Measurements from ENCODE around the gene KYNU. TPM values are rescaled to one million over a fixed set of nuclear protein-coding genes. Genes with fewer than 3 reads are reported as not detected.

Gene KYNU
- total and polyA plus RNA-seq, 9 of the 15 experiments (the other 6 are each of a cell fraction or from before 2014, with no cell fraction given): 2.6 to 11.6 (median 7.2) TPM

GRCh38 chr2:142870526-142870925 is 6.9 kb upstream of the KYNU start:
- in situ Hi-C loops (cut with MboI) (no loop called here), intact Hi-C loops (cut with micrococcal nuclease) (no loop called here)
- no peaks in the 10 kb centered on the region for H3K9me3 ChIP-seq (replicated peaks; ENCODE audit: control insufficient read depth, insufficient read depth, low read depth, low read length)
- TF ChIP-seq PHB (CRISPR knock-in tag; IDR thresholded peaks at IDR 0.05): no peak
- TF ChIP-seq GABPA (tag; conservative IDR thresholded peaks at IDR 0.05; ENCODE audit: low read depth): no peak
- 0 out of 2 replicates have a peak, but pooled peaks have one; percentile 48 for TF ChIP-seq CEBPB (tag; IDR thresholded peaks at IDR 0.05)
- FAIRE-seq (no peak), ATAC-seq (no peak), DNase-seq (ENCODE audit: extremely low read depth in 1 of 4, low spot score in 3 of 4) (no peak)
- no peak overlapping the region for H3K4me2 ChIP-seq (ENCODE audit: insufficient read depth, low read length)
- H3K79me2 ChIP-seq (ENCODE audit: control insufficient read depth, insufficient read depth, low read length): no peaks in the 10 kb centered on the region
- no peak overlapping the region for H2AFZ ChIP-seq (ENCODE audit: low read depth, low read length)
- H3K9ac ChIP-seq (ENCODE audit: insufficient read depth in 1 of 2, low read depth in 2 of 2, low read length in 2 of 2): no peak overlapping the region
- no peak overlapping the region for H3K4me3 ChIP-seq
- WGBS (ENCODE audit: insufficient coverage, low coverage, missing lambda C conversion rate): 40% methylated on average over 2 of the region's 2 CpGs
- no peaks in the 10 kb centered on the region for H3K9me1 ChIP-seq (ENCODE audit: control insufficient read depth, insufficient read depth, low read length)
- no TSS peak for BruUV-seq (replicated peaks)
- CTCF ChIA-PET (ENCODE audit: low intra/inter-chr PET ratio): no interaction called here
- no peaks in the 10 kb centered on the region for H3K36me3 ChIP-seq (ENCODE audit: control insufficient read depth, insufficient read depth, low read length)
- H3K4me1 ChIP-seq (replicated peaks in 1 of 2; ENCODE audit: control insufficient read depth in 2 of 2, insufficient read depth in 2 of 2, low read length in 2 of 2): no peaks in the 10 kb centered on the region
- H3K27me3 ChIP-seq (ENCODE audit: control insufficient read depth in 2 of 2, insufficient read depth in 2 of 2, low read length in 2 of 2): no peaks in the 10 kb centered on the region
- POLR2A ChIA-PET: no interaction called here
- no peak overlapping the region for H3K27ac ChIP-seq (ENCODE audit: extremely low read depth, low read depth, low read length)
- no peaks in the 10 kb centered on the region for H4K20me1 ChIP-seq (replicated peaks; ENCODE audit: control insufficient read depth, insufficient read depth, low read length)

- ChIA-PET POLR2A (no interaction called here), CTCF (ENCODE audit: low intra/inter-chr PET ratio) (no interaction called here)
- H3K9me3 ChIP-seq (replicated peaks; ENCODE audit: control insufficient read depth, insufficient read depth, low read depth, low read length): no peaks in the 10 kb centered on the region
- H3K9me1 ChIP-seq (ENCODE audit: control insufficient read depth, insufficient read depth, low read length): no peaks in the 10 kb centered on the region
- in situ Hi-C loops (cut with MboI): no loop called here
- DNase-seq (ENCODE audit: extremely low read depth in 1 of 4, low spot score in 3 of 4) (no peak), FAIRE-seq (no peak), ATAC-seq (no peak)
- H3K4me1 ChIP-seq (replicated peaks in 1 of 2; ENCODE audit: control insufficient read depth in 2 of 2, insufficient read depth in 2 of 2, low read length in 2 of 2): no peaks in the 10 kb centered on the region
- no TSS peak for BruUV-seq (replicated peaks)
- TF ChIP-seq MTA3 (IDR thresholded peaks at IDR 0.05; ENCODE audit: borderline replicate concordance) (no peak), THRB (CRISPR knock-in tag; conservative IDR thresholded peaks at IDR 0.05) (no peak), POLR2G (IDR thresholded peaks at IDR 0.05; ENCODE audit: low read depth, low read length) (no peak), CAMTA2 (CRISPR knock-in tag; conservative IDR thresholded peaks at IDR 0.05) (no peak)
- intact Hi-C loops (cut with micrococcal nuclease): no loop called here
- H3K4me3 ChIP-seq: no peak overlapping the region
- no peaks in the 10 kb centered on the region for H4K20me1 ChIP-seq (replicated peaks; ENCODE audit: control insufficient read depth, insufficient read depth, low read length)
- no peak overlapping the region for H3K4me2 ChIP-seq (ENCODE audit: insufficient read depth, low read length)
- H2AFZ ChIP-seq (ENCODE audit: low read depth, low read length): no peak overlapping the region
- H3K79me2 ChIP-seq (ENCODE audit: control insufficient read depth, insufficient read depth, low read length): no peaks in the 10 kb centered on the region
- WGBS (ENCODE audit: insufficient coverage, low coverage, missing lambda C conversion rate): 9% methylated on average over 6 of the region's 6 CpGs
- H3K27ac ChIP-seq (ENCODE audit: extremely low read depth, low read depth, low read length): no peak overlapping the region
- H3K9ac ChIP-seq (ENCODE audit: insufficient read depth in 1 of 2, low read depth in 2 of 2, low read length in 2 of 2): no peak overlapping the region
- no peaks in the 10 kb centered on the region for H3K27me3 ChIP-seq (ENCODE audit: control insufficient read depth in 2 of 2, insufficient read depth in 2 of 2, low read length in 2 of 2)
- no peaks in the 10 kb centered on the region for H3K36me3 ChIP-seq (ENCODE audit: control insufficient read depth, insufficient read depth, low read length)
Measured at GRCh38 chr2:142871396-142871795, 6.1 kb upstream of the KYNU start.

All from K562 (cell line).